Dendritic cell treated with granulocyte-macrophage colony-stimulating factor and Interleukin-4, amounts not matched to agents 40 ng/mL and 50 ng/mL, for 4 days (primary cell): ENCODE data around the gene RBFOX2.

Experiments used
- H3K27ac Mint-ChIP-seq: one replicate; pipeline ENCODE4 v1.8.0; 2022; ENCODE audit warnings: mild to moderate bottlenecking, mixed read lengths
- H3K27me3 Mint-ChIP-seq: one replicate; pipeline ENCODE4 v1.8.0; 2022; ENCODE audit warnings: mild to moderate bottlenecking, mixed read lengths
- H3K36me3 Mint-ChIP-seq: one replicate; pipeline ENCODE4 v1.8.0; 2022; ENCODE audit warnings: low read depth, mixed read lengths
- H3K4me1 Mint-ChIP-seq: one replicate; pipeline ENCODE4 v1.8.0; 2022; ENCODE audit warnings: low read depth, mixed read lengths
- H3K4me3 Mint-ChIP-seq: one replicate; pipeline ENCODE4 v1.8.0; 2022; ENCODE audit warnings: mild to moderate bottlenecking, moderate library complexity, mixed read lengths
- H3K9me3 Mint-ChIP-seq: one replicate; pipeline ENCODE4 v1.8.0; 2022; ENCODE audit warnings: mixed read lengths
- intact Hi-C: fragments of 100-400 bp; cut with micrococcal nuclease; formaldehyde crosslinking; loops from one replicate; pipeline ENCODE4 v1.15.0; 2022

The RBFOX2 gene

DNA sequence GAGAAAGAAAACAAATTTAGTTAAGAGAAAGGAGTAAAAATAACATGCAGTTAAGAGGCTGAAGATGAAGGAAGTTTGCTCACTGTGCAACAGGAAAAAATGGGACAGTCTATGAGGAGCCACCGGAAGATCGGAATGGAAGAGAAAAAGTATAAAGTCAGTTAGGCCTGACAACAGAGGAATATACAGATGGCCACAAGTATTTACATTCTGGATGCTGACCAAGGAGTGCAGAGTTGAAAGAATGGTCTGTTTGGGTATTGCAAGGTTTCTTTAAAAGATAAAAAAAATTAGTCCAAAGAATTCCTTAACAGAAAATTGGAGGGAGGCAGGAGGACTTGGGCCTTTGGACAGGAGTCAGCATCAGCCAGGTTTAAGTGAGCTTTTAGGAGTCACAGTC lies 37.5 kb downstream of the RBFOX2 start:
- Mint-ChIP-seq H3K36me3 (no peaks in the 10 kb centered on the region), H3K27ac (no peak overlapping the region), H3K9me3 (no peaks in the 10 kb centered on the region), H3K27me3 (no peaks in the 10 kb centered on the region), H3K4me1 (peaks cover 11% of the 10 kb centered on the region), H3K4me3 (no peak overlapping the region)
- intact Hi-C loops: no loop called here

DNA sequence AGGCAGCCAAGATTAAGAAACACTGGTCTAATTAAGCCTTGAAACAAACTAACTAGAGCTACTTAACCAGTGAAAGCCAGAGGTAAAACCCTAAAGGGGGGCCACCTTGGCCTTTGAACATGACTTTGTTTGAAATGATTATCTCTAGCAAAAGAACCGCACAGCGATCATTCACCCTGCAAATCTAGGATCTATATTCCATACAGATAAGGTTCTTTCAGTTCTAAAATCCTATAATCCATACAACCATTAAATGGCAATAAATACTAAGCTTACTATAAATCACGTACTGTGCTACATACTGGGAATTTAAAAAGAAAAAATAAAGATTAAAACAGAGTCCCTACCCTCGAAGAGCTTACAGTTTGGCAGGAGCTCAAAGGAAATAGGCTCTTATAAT lies 40.6 kb downstream of the RBFOX2 start:
- no peaks in the 10 kb centered on the region for H3K36me3 Mint-ChIP-seq
- H3K27ac Mint-ChIP-seq: no peak overlapping the region
- H3K27me3 Mint-ChIP-seq: peaks cover 5% of the 10 kb centered on the region
- H3K4me3 Mint-ChIP-seq: no peak overlapping the region
- intact Hi-C loops: no loop called here
- H3K9me3 Mint-ChIP-seq: no peaks in the 10 kb centered on the region
- no peaks in the 10 kb centered on the region for H3K4me1 Mint-ChIP-seq

DNA sequence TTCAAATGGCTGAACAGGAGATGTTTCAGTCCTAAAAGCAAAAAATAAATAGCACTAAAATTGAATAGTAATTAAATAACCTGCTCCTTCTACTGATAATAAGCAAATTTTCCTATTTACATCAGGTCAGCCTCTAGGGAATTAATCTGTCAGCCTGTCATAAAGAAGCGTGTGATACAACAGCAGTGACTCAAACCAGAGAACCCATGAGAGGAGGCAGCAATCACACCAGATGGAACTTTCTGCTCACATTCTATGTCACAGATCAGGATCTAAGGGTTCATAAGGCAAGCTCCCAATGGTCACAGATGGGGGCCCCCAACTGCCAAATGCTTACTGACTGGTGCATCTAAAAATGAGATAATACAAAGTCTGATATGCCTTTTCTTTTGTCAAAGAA lies 41.1 kb downstream of the RBFOX2 start:
- intact Hi-C loops: no loop called here
- no peak overlapping the region for H3K27ac Mint-ChIP-seq
- H3K9me3 Mint-ChIP-seq: no peaks in the 10 kb centered on the region
- H3K4me1 Mint-ChIP-seq: no peaks in the 10 kb centered on the region
- no peak overlapping the region for H3K4me3 Mint-ChIP-seq
- H3K27me3 Mint-ChIP-seq: peaks cover 9% of the 10 kb centered on the region
- H3K36me3 Mint-ChIP-seq: no peaks in the 10 kb centered on the region

DNA sequence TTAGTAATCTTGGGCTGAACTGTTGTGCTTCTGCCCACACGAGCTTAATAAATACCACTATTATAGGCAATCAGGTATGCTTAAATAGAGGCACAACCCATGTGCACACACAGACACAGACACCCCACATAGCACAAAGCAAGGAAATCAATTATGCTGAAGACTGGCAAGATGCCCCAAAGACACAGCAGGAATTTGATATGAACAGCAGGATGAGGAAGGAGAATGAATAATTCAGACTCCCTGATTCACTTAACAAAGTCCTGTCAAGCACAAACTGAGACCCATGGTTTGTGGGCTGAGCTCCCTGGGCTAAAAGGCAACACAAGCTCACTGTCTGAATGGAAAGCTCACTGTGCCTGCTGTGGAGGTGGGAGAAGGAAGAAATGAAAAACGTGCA lies 42.5 kb downstream of the RBFOX2 start:
- Mint-ChIP-seq H3K36me3 (no peaks in the 10 kb centered on the region), H3K9me3 (no peaks in the 10 kb centered on the region), H3K4me1 (no peaks in the 10 kb centered on the region), H3K27ac (no peak overlapping the region), H3K4me3 (no peak overlapping the region), H3K27me3 (peaks cover 12% of the 10 kb centered on the region)
- intact Hi-C loops: no loop called here

DNA sequence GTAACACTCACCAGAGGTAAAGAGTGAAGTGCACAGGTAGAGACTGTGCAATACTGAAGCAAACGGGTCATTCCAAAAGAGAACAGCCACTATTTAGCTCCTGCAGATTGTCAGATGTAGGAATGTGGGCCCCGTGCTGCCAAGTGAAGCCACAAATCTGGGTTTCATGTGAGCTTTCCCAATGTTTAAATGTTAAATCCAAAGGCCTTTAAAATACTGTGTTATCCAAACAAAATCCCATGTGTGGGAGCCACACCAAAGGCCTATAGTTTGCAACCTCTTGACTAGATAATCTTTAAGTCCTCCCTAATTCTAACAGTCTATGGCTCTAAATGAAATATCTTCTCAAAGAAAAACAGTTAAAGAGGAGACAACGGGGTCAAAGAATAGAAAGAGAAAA lies 43.3 kb downstream of the RBFOX2 start:
- Mint-ChIP-seq H3K4me3 (no peak overlapping the region), H3K27ac (no peak overlapping the region), H3K4me1 (no peaks in the 10 kb centered on the region), H3K36me3 (no peaks in the 10 kb centered on the region), H3K27me3 (peaks cover 14% of the 10 kb centered on the region), H3K9me3 (no peaks in the 10 kb centered on the region)
- intact Hi-C loops: no loop called here

DNA sequence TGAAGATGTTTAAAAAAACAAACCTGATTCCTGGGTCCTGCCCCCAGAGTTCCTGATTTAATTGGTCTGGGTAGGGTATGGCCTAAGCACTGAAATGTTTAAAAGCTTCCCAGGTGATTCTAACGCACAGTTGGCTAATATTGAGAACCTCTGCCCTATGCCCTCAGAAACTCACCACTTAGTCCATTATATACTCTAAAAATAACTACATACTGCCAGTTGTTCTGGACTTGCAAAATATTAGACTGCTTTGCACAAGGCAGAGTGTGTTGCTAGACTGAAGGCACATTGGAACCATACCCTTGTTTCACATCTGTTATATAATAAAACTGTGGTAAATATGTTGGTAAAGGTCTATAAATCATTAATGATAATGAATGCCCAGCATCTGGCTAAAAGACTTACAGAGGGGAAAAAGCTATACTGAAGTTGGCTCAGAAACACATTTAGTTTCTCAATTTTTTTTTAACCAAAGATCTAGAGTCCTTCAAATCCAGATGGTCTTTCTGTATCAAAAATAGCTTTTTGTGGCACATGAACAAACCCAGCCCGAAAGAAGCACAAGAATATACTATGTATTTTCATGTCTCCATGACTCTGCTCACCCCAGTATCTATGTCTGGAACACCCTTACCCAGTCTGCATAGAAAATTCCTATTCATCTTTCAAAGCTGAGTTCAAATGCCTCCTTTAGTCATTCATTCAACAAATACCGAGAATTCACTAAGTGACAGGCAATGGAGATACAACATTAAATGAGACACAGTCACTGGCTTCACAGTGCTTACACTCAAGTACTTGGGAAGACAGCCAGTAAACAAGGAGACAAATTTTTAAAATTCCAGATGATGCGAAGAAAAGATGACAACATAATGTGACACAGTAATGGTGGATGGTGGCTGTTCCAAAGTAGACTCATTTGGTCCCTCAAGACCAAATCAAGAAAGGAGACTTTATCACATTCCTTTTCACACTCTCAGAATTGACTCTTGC lies 44.1 kb downstream of the RBFOX2 start:
- Mint-ChIP-seq H3K36me3 (no peaks in the 10 kb centered on the region), H3K4me1 (no peaks in the 10 kb centered on the region), H3K27ac (no peak overlapping the region), H3K9me3 (no peaks in the 10 kb centered on the region), H3K27me3 (peaks cover 14% of the 10 kb centered on the region), H3K4me3 (no peak overlapping the region)
- intact Hi-C loops: no loop called here

DNA sequence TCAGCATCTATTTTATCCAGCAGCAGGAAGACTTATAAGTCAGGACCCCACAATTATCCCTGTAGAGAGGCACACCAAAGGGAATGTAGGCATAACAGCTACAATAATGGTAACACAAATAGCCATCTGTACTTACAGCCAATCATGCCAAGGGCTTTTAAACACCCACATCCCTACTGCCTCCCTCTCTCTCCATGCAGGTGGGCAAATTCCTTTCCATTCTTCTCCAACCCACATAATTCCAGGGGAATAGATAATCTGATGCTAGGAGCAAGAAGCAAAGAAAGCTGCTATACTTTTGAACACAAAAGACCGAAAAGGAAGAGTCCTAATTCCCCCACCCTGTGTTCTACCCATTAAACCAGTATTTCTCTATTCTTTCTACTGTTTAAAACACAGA lies 46.7 kb downstream of the RBFOX2 start:
- intact Hi-C loops: no loop called here
- H3K4me1 Mint-ChIP-seq: no peaks in the 10 kb centered on the region
- H3K36me3 Mint-ChIP-seq: no peaks in the 10 kb centered on the region
- no peaks in the 10 kb centered on the region for H3K9me3 Mint-ChIP-seq
- H3K4me3 Mint-ChIP-seq: no peak overlapping the region
- H3K27ac Mint-ChIP-seq: no peak overlapping the region
- peaks cover 14% of the 10 kb centered on the region for H3K27me3 Mint-ChIP-seq

DNA sequence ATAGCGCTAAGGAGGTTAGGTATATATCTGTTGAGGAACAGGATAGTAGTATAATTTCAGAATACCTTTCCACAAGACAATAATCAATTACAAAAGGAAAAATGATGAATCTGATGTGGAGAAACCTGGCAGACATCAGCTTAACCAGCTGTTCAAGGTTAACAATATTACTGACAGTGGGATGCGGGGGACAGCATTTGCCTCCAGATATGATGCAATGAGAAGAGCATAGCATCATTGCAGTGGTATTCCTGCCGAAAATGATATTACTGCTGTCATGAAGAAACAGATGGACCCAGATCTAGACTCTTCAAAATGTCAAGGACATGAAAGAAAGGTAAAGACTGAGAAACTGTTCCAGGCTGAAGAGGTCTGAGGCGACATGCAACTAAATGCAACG lies 49.7 kb downstream of the RBFOX2 start:
- Mint-ChIP-seq H3K27me3 (peaks cover 19% of the 10 kb centered on the region), H3K27ac (no peak overlapping the region), H3K4me1 (no peaks in the 10 kb centered on the region), H3K36me3 (no peaks in the 10 kb centered on the region), H3K4me3 (no peak overlapping the region), H3K9me3 (no peaks in the 10 kb centered on the region)
- intact Hi-C loops: no loop called here

DNA sequence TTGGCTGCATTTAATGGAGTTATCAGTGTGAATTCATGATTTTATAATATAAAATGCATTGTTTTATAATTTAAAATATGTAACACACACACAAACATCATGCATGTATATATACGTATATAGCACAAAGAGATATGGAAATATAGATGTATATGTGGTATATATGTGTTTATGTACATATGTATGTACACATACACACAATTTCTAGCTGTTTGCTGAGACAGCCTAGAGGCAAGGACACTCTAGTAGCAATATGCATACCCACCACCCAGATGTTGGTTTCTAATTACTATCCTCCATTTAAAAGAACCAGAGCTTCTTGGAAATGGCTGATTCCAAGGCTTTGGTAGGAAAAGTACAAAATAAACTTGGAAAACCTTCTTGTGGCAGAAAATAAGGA lies 50.4 kb downstream of the RBFOX2 start:
- Mint-ChIP-seq H3K36me3 (no peaks in the 10 kb centered on the region), H3K27me3 (peaks cover 16% of the 10 kb centered on the region), H3K27ac (no peak overlapping the region), H3K9me3 (no peaks in the 10 kb centered on the region), H3K4me1 (no peaks in the 10 kb centered on the region), H3K4me3 (no peak overlapping the region)
- intact Hi-C loops: no loop called here

DNA sequence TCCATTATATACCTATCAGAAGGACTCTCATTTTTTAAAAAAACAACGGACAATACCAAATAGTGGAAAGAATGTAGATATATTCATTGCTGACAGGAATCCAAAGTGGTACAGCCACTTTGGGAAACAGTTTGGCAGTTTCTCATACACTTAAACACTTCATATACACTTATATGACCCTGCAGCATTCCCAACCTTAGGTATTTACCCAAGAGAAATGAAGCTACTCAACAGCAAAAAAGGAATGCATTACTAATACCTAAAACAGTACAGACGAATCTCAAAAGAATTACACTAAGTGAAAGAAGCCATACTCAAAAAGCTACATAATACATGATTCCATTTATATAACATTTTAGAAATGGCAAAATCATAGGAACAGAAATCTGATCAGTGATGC lies 51.5 kb downstream of the RBFOX2 start:
- H3K4me3 Mint-ChIP-seq: no peak overlapping the region
- no peaks in the 10 kb centered on the region for H3K36me3 Mint-ChIP-seq
- no peak overlapping the region for H3K27ac Mint-ChIP-seq
- H3K9me3 Mint-ChIP-seq: no peaks in the 10 kb centered on the region
- no peaks in the 10 kb centered on the region for H3K4me1 Mint-ChIP-seq
- H3K27me3 Mint-ChIP-seq: peaks cover 8% of the 10 kb centered on the region
- intact Hi-C loops: no loop called here

DNA sequence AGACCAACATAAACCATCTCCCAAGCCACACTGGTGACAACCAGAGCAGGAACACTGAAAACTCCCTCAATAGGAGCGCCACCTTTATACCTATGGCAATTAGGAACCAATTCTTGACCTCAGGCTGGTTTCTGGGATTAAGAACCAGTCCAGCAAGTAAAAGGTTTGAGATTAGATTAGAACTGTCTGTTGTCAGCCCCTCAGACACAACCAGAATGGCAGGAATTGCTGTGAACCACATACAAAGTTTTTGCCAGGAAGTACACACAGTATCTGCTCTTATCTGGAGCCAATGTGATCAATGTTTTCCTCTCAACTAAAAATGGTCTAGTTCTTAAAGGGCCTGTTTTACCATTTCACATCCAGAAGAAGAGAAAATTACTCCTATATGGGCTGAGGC lies 55.2 kb downstream of the RBFOX2 start:
- intact Hi-C loops: no loop called here
- peaks cover 6% of the 10 kb centered on the region for H3K27me3 Mint-ChIP-seq
- no peaks in the 10 kb centered on the region for H3K4me1 Mint-ChIP-seq
- no peak overlapping the region for H3K27ac Mint-ChIP-seq
- H3K36me3 Mint-ChIP-seq: no peaks in the 10 kb centered on the region
- H3K9me3 Mint-ChIP-seq: no peaks in the 10 kb centered on the region
- H3K4me3 Mint-ChIP-seq: no peak overlapping the region

DNA sequence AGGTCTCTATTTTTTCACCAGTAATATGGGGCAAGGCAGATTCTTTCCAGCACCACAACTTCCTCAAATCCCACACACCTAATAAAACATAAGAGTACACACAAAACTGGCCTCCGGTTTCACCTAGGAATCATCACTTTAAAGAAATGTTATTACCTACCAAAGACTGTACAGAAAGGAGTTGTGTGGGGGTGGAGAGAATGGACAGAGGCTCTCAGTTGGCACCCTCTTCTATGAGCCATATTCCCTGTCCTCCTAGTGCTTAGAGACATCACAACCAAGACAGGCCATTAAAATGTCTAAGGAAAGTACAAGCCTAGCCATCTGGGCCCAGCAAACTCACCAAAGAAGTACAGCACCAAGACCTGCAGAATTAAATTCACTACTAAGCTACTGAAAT lies 56.1 kb downstream of the RBFOX2 start:
- no peaks in the 10 kb centered on the region for H3K9me3 Mint-ChIP-seq
- intact Hi-C loops: no loop called here
- no peaks in the 10 kb centered on the region for H3K36me3 Mint-ChIP-seq
- no peak overlapping the region for H3K27ac Mint-ChIP-seq
- H3K4me1 Mint-ChIP-seq: no peaks in the 10 kb centered on the region
- peaks cover 6% of the 10 kb centered on the region for H3K27me3 Mint-ChIP-seq
- H3K4me3 Mint-ChIP-seq: no peak overlapping the region

DNA sequence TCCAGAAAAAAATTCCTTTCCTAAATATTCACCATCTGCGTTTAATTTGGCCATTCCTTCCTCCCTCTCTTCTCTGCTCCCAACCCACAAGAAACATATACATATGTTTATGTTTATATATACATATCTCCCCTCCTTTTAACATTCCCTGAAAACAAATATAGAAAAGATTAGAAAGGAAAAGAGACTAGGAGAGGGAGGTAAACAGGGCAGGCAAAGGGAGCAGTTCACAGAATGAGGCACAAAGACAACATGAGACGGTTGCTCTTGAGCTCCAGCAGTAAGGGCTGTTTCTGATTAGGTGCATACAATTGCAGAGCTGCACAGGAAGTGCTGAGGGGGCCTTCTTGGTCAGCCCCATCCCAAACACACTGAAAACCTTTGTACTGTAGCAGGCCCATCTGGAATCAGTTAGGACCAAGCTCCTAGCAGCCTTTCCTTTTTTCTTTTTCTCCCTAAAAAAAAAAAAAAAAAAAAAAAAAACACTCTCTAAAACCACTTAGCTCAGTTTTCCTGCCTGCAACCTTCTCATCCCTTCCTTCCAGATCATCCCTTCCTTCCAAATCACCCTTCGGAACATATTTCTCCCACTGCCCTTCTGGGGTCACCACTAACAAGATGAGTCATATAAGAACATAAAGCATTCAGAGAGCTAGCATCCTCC lies 57.0 kb downstream of the RBFOX2 start:
- Mint-ChIP-seq H3K4me3 (no peak overlapping the region), H3K36me3 (no peaks in the 10 kb centered on the region), H3K9me3 (no peaks in the 10 kb centered on the region), H3K27ac (no peak overlapping the region), H3K4me1 (no peaks in the 10 kb centered on the region), H3K27me3 (peaks cover 6% of the 10 kb centered on the region)
- intact Hi-C loops: no loop called here

DNA sequence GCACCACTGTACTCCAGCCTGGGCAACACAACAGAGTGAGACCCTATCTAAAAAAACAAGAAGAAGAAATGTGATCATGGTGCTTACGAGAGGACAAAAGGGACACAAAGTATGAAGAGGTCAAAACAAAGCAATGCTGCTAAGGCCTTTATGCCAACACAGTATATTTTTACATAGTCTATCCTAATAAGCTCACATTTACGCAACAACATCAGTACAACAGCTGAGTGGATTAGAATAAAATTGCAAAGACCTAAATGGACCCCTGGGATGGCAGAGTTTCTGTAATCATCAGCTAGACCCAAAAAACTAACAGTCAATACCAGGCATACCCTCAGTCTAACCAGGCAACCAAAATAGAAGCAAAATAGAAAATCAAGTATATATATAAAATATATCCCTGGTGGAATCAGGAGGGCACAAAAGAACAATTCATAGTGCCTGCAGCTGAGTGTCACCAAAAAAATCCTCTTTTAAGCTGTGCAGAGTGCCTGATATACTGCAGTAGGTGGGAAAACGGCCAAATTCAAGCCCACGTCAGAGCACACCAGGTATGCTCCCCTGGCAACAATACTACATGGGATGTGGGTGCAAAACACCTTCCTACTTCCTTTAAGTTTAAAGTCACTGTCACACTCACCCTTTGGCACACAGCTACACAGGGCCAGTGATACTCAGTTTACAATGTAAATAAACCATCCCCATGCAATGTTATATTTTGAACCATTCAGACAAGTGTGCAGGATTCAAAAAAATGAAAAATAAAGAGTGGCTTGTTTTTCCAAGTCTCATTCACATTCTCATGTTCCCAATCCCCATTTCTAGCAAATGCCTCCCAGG lies 57.8 kb downstream of the RBFOX2 start:
- no peak overlapping the region for H3K27ac Mint-ChIP-seq
- no peaks in the 10 kb centered on the region for H3K36me3 Mint-ChIP-seq
- H3K4me1 Mint-ChIP-seq: no peaks in the 10 kb centered on the region
- H3K27me3 Mint-ChIP-seq: peaks cover 6% of the 10 kb centered on the region
- no peaks in the 10 kb centered on the region for H3K9me3 Mint-ChIP-seq
- intact Hi-C loops: no loop called here
- H3K4me3 Mint-ChIP-seq: no peak overlapping the region
